Natural killer cell (primary cell): ENCODE data around the gene CRADD. TPM values are rescaled to one million over a fixed set of nuclear protein-coding genes. Genes with fewer than 3 reads are reported as not detected.

Source experiments
- ATAC-seq, 3 donors: fragments of 150-1000 bp in 2 of 3; fragments of 200-7000 bp in 1 of 3; cut with Tn5 transposase; 1 replicate in 1 of 3; 2 replicates in 2 of 3; pipeline ENCODE4 v1.10.0; 2021; ENCODE audit warnings: mild to moderate bottlenecking in 2 of 3, moderate library complexity in 2 of 3
- DNase-seq, 2 donors: peaks; one replicate each; pipeline versions ENCODE4 v3.0.0 to v3.0.0-alpha.2; 2013 to 2021; ENCODE audit warnings: mixed read lengths in 1 of 2
- H3K27ac ChIP-seq: one replicate; pipeline ENCODE4 v1.5.1; 2013; ENCODE audit warnings: mild to moderate bottlenecking, low read length
- H3K27me3 ChIP-seq: one replicate; pipeline ENCODE4 v1.6.1; 2013; ENCODE audit warnings: low read length; ENCODE audit not compliant: control insufficient read depth, insufficient read depth
- H3K36me3 ChIP-seq: one replicate; pipeline ENCODE4 v1.6.1; 2013; ENCODE audit warnings: low read length; ENCODE audit not compliant: control insufficient read depth, insufficient read depth
- H3K4me1 ChIP-seq: one replicate; pipeline ENCODE4 v1.6.1; 2013; ENCODE audit warnings: low read length; ENCODE audit not compliant: control insufficient read depth, insufficient read depth
- H3K4me3 ChIP-seq: one replicate; pipeline ENCODE4 v1.5.1; 2013; ENCODE audit warnings: low read length
- H3K9me3 ChIP-seq: one replicate; pipeline ENCODE4 v1.6.1; 2013; ENCODE audit warnings: low read length; ENCODE audit not compliant: control insufficient read depth, insufficient read depth
- H3K27ac Mint-ChIP-seq, 2 donors: one replicate each; pipeline ENCODE4 v1.8.0; 2022; ENCODE audit warnings: mild to moderate bottlenecking in 2 of 2, mixed read lengths in 2 of 2, moderate library complexity in 1 of 2
- H3K27me3 Mint-ChIP-seq, 2 donors: one replicate each; pipeline ENCODE4 v1.8.0; 2022; ENCODE audit warnings: low read depth in 2 of 2, mixed read lengths in 2 of 2
- H3K36me3 Mint-ChIP-seq: one replicate; pipeline ENCODE4 v1.8.0; 2022; ENCODE audit warnings: mixed read lengths
- H3K4me1 Mint-ChIP-seq, 2 donors: one replicate each; pipeline ENCODE4 v1.8.0; 2022; ENCODE audit warnings: mixed read lengths in 2 of 2
- H3K4me3 Mint-ChIP-seq: one replicate; pipeline ENCODE4 v1.8.0; 2022; ENCODE audit warnings: mild to moderate bottlenecking, moderate library complexity, mixed read lengths
- H3K9me3 Mint-ChIP-seq, 2 donors: one replicate each; pipeline ENCODE4 v1.8.0; 2022; ENCODE audit warnings: mixed read lengths in 2 of 2
- WGBS: methylation state at CpG from one replicate; pipeline ENCODE4 v1.1.7; 2013; ENCODE audit warnings: missing lambda C conversion rate; ENCODE audit not compliant: insufficient coverage; 5-methylcytosine and 5-hydroxymethylcytosine counted together
- intact Hi-C: fragments of 100-400 bp; cut with micrococcal nuclease; formaldehyde crosslinking; loops from one replicate; pipeline ENCODE4 v1.14.2; 2022
- total RNA-seq, 4 donors: library from RNA; stranded (reverse); fragments of 120-200 nt in 1 of 4; gene quantifications; one replicate each; pipeline versions ENCODE4 v1.2.3 to v1.2.4, GENCODE V29; 2013 to 2022
- TF ChIP-seq, protein P1 (sequence below): fragments of 200-600 bp; IDR thresholded peaks from one replicate; pipeline ENCODE4 v1.8.0; 2022; ENCODE audit warnings: antibody characterized with exemption

The CRADD gene
- total RNA-seq, 3 donors from 2014 or later (not counting 1 experiment from before 2014, with no cell fraction given): 19.1 to 27.5 (median 26.4) TPM

DNA sequence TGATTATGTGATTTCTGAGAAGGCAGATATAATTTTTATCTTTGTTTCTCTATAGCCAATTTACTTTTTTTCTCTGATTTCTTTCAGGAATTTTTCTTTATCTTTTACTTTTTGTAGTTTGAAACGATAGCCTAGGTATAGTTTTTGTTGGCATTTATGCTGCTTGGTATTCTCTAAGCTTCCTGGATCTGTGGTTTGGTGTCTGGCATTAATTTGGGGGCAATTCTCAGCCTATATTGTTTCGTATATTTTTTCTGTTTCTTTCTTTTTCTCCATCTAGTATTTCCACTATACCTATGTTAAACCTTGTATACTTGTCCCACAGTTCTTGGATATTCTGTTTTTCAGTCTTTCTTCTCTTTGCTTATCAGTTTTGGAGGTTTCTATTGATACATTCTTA, 45.0 kb downstream of the CRADD start:
- no peak overlapping the region for H3K4me3 ChIP-seq
- ATAC-seq (no peak), DNase-seq (no peak)
- TF ChIP-seq, protein P1, sequence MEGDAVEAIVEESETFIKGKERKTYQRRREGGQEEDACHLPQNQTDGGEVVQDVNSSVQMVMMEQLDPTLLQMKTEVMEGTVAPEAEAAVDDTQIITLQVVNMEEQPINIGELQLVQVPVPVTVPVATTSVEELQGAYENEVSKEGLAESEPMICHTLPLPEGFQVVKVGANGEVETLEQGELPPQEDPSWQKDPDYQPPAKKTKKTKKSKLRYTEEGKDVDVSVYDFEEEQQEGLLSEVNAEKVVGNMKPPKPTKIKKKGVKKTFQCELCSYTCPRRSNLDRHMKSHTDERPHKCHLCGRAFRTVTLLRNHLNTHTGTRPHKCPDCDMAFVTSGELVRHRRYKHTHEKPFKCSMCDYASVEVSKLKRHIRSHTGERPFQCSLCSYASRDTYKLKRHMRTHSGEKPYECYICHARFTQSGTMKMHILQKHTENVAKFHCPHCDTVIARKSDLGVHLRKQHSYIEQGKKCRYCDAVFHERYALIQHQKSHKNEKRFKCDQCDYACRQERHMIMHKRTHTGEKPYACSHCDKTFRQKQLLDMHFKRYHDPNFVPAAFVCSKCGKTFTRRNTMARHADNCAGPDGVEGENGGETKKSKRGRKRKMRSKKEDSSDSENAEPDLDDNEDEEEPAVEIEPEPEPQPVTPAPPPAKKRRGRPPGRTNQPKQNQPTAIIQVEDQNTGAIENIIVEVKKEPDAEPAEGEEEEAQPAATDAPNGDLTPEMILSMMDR: no peak
- Mint-ChIP-seq H3K27ac (no peak overlapping the region), H3K36me3 (peaks cover 7% of the 10 kb centered on the region), H3K4me1 (peaks cover 22 to 23% of the 10 kb centered on the region in 2 donors), H3K27me3 (no peaks in the 10 kb centered on the region), H3K9me3 (peaks cover 4 to 7% of the 10 kb centered on the region in 2 donors), H3K4me3 (no peak overlapping the region)
- no peaks in the 10 kb centered on the region for H3K4me1 ChIP-seq
- no peak overlapping the region for H3K27ac ChIP-seq
- WGBS: 75% methylated on average over 1 of the region's 2 CpGs
- H3K27me3 ChIP-seq: no peaks in the 10 kb centered on the region
- intact Hi-C loops: no loop called here
- no peaks in the 10 kb centered on the region for H3K36me3 ChIP-seq
- no peaks in the 10 kb centered on the region for H3K9me3 ChIP-seq

DNA sequence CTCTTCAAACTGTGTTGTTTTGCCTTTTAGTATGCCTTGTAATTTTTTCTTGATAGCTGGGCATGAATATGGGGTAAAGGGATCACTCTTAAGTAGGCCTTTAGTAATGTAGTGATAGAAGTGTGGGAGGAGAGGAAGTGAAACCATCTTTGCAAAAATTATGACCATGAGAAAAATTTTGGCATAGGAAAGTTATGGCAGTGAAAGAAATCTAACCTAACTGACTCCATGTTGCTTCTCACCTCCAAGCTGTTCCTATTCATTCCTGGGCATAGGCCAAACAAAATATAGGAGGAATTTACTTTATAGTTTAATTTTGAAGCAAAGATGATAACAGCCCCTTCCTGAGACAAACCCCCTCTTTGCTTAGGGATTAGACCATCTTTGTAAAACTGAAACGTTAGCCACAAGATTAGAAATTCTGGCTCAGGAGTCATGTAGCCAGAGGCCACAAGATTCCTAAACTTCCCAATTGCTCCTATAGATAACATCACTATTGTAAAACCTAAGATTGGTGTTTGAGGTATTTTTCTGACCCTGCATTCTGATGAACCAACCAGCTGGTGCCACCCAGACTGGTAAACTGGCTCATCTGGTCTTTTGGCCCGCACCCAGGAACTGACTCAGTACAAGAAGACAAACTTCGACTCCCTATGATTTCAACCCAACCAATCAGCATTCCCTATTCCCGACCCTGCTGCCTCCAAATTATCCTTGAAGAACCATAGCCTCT, 45.8 kb downstream of the CRADD start:
- no peak overlapping the region for H3K27ac Mint-ChIP-seq
- TF ChIP-seq, protein P1: no peak
- 100% methylated on average over 4 of the region's 4 CpGs for WGBS
- H3K27me3 Mint-ChIP-seq: no peaks in the 10 kb centered on the region
- no peak overlapping the region for H3K4me3 Mint-ChIP-seq
- H3K9me3 ChIP-seq: no peaks in the 10 kb centered on the region
- DNase-seq (no peak), ATAC-seq (no peak)
- H3K4me1 Mint-ChIP-seq: peaks cover 27 to 29% of the 10 kb centered on the region in 2 donors
- no peak overlapping the region for H3K27ac ChIP-seq
- no peaks in the 10 kb centered on the region for H3K4me1 ChIP-seq
- H3K36me3 Mint-ChIP-seq: peaks cover 7% of the 10 kb centered on the region
- H3K27me3 ChIP-seq: no peaks in the 10 kb centered on the region
- intact Hi-C loops: no loop called here
- H3K9me3 Mint-ChIP-seq: peaks cover 4 to 7% of the 10 kb centered on the region in 2 donors
- no peak overlapping the region for H3K4me3 ChIP-seq
- H3K36me3 ChIP-seq: no peaks in the 10 kb centered on the region

DNA sequence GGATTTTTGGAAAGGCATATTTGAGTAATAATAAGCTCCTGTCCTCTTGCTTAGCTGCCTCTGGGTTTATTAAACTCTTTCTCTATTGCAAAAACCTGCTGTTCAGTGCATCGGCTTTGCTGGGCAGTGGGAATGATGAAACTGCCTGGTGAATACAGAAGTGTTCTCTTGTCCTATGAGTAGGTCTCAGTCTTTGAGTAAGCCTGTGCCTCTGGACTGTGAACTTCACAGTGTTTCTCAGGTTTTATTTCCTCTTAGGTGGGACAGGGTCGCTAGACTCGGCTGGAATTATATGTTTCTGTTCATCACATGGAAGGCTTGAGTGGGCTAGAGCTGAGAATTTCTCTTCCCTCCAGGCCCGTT, 46.4 kb downstream of the CRADD start:
- Mint-ChIP-seq H3K4me3 (no peak overlapping the region), H3K27ac (no peak overlapping the region), H3K4me1 (peaks cover 27 to 31% of the 10 kb centered on the region in 2 donors), H3K27me3 (no peaks in the 10 kb centered on the region), H3K9me3 (peaks cover 4 to 7% of the 10 kb centered on the region in 2 donors), H3K36me3 (peaks cover 7% of the 10 kb centered on the region)
- Histone ChIP-seq H3K36me3 (no peaks in the 10 kb centered on the region), H3K4me1 (no peaks in the 10 kb centered on the region), H3K4me3 (no peak overlapping the region), H3K27me3 (no peaks in the 10 kb centered on the region), H3K9me3 (no peaks in the 10 kb centered on the region), H3K27ac (no peak overlapping the region)
- TF ChIP-seq, protein P1: no peak
- intact Hi-C loops: no loop called here
- no peak for ATAC-seq
- DNase-seq: no peak
- 97% methylated on average over 4 of the region's 4 CpGs for WGBS

DNA sequence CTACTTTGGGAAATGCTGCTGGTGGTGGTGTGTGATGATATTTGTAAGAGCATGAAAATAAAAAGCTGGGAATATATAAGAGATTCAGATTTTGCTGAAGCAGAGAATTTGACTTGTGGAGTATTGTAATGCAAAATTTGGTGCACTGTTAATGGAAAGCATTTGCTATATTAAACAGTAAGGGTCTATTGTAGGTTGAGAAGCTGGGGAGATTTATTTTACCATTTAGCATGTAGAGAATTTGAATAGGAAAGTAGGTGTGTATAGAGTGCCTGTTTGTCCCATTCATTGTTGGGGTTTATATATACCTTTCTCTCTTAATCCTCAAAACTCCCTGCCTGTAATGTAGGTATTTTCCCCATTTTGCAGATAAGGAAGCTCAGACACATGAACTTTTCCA, 48.4 kb downstream of the CRADD start:
- no peak overlapping the region for H3K27ac Mint-ChIP-seq

More for the DNA sequence above, 48.4 kb downstream of the CRADD start:
- Histone ChIP-seq H3K4me1 (no peaks in the 10 kb centered on the region), H3K27me3 (no peaks in the 10 kb centered on the region), H3K4me3 (no peak overlapping the region), H3K36me3 (no peaks in the 10 kb centered on the region), H3K9me3 (no peaks in the 10 kb centered on the region), H3K27ac (no peak overlapping the region)
- H3K36me3 Mint-ChIP-seq: peaks cover 4% of the 10 kb centered on the region
- peaks cover 27 to 36% of the 10 kb centered on the region in 2 donors for H3K4me1 Mint-ChIP-seq
- DNase-seq (no peak), ATAC-seq (no peak)
- H3K9me3 Mint-ChIP-seq: peaks cover 3 to 6% of the 10 kb centered on the region in 2 donors
- intact Hi-C loops: no loop called here
- TF ChIP-seq, protein P1: no peak
- no peaks in the 10 kb centered on the region for H3K27me3 Mint-ChIP-seq
- no peak overlapping the region for H3K4me3 Mint-ChIP-seq
